ENCODE data around the gene HAVCR1.
A peak's percentile ranks its signal among the peaks of the same experiment; 100 is the strongest.
"Not testable (repeated sequence)": the region's sequence is repeated elsewhere in the genome, so short reads cannot be mapped to it uniquely, and the experiment has no call there.

HAVCR1 gene

GRCh38 chr5:157050050-157050449, 8.9 kb downstream of the HAVCR1 start:
- DNase-seq (ENCODE audit: low read depth in 3 of 3): no peak

GRCh38 chr5:157049605-157050004, 9.3 kb downstream of the HAVCR1 start:
- DNase-seq (ENCODE audit: low read depth in 3 of 3): no peak

GRCh38 chr5:157047898-157048297, 11.0 kb downstream of the HAVCR1 start:
- DNase-seq (ENCODE audit: low read depth in 3 of 3): no peak

- not testable (repeated sequence) for DNase-seq (ENCODE audit: low read depth in 3 of 3)
Measured at GRCh38 chr5:157047016-157047415, 11.9 kb downstream of the HAVCR1 start.

GRCh38 chr5:157046041-157046440, 12.9 kb downstream of the HAVCR1 start:
- DNase-seq (ENCODE audit: low read depth in 3 of 3): no peak

- DNase-seq (ENCODE audit: low read depth in 3 of 3): no peak
Measured at GRCh38 chr5:157045601-157046000, 13.3 kb downstream of the HAVCR1 start.

GRCh38 chr5:157038568-157039187, 20.2 kb downstream of the HAVCR1 start:
- no peak for DNase-seq (ENCODE audit: low read depth in 3 of 3)

- DNase-seq (ENCODE audit: low read depth in 3 of 3): not testable (repeated sequence)
Measured at GRCh38 chr5:157034106-157035072, 24.5 kb downstream of the HAVCR1 start.

GRCh38 chr5:157033071-157033583, 25.8 kb downstream of the HAVCR1 start:
- DNase-seq (ENCODE audit: low read depth in 3 of 3): no peak

- no peak for DNase-seq (ENCODE audit: low read depth in 3 of 3)
Measured at GRCh38 chr5:157030692-157031091, 28.2 kb downstream of the HAVCR1 start.

GRCh38 chr5:157029457-157029856, 29.5 kb downstream of the HAVCR1 start:
- no peak for DNase-seq (ENCODE audit: low read depth in 3 of 3)

- DNase-seq (ENCODE audit: low read depth in 3 of 3): not testable (repeated sequence)
Measured at GRCh38 chr5:157027663-157028062, 31.3 kb downstream of the HAVCR1 start.

- no peak for DNase-seq (ENCODE audit: low read depth in 3 of 3)
Measured at GRCh38 chr5:157026789-157027424, 32.0 kb downstream of the HAVCR1 start.

GRCh38 chr5:157025093-157025698, 33.7 kb downstream of the HAVCR1 start:
- peak; percentile 39 to 63 (median 52) for DNase-seq (ENCODE audit: low read depth in 3 of 3)

- no peak for DNase-seq (ENCODE audit: low read depth in 3 of 3)
Measured at GRCh38 chr5:157024208-157024959, 34.5 kb downstream of the HAVCR1 start.

- no peak for DNase-seq (ENCODE audit: low read depth in 3 of 3)
Measured at GRCh38 chr5:157022024-157022423, 36.9 kb downstream of the HAVCR1 start.

GRCh38 chr5:157020511-157021222, 38.2 kb downstream of the HAVCR1 start:
- no peak for DNase-seq (ENCODE audit: low read depth in 3 of 3)

GRCh38 chr5:157020002-157020401, 38.9 kb downstream of the HAVCR1 start:
- DNase-seq (ENCODE audit: low read depth in 3 of 3): no peak

GRCh38 chr5:157014143-157014542, 44.8 kb downstream of the HAVCR1 start:
- not testable (repeated sequence) for DNase-seq (ENCODE audit: low read depth in 3 of 3)

GRCh38 chr5:157006262-157006661, 52.7 kb downstream of the HAVCR1 start:
- DNase-seq (ENCODE audit: low read depth in 3 of 3): no peak
